ENCODE measurements around the gene NOL8. TPM values are rescaled to one million over a fixed set of nuclear protein-coding genes. Genes with fewer than 3 reads are reported as not detected.

The NOL8 gene
- total RNA-seq, 1 experiment from 2014 or later: 48.4 TPM

- H4K20me1 ChIP-seq (ENCODE audit: control insufficient read depth, insufficient read depth, insufficient read length): no peaks in the 10 kb centered on the region
- no peak overlapping the region for H2AFZ ChIP-seq (ENCODE audit: low read length)
- H2BK5ac ChIP-seq (ENCODE audit: insufficient read length, low read length): no peak overlapping the region
- peaks cover 4% of the 10 kb centered on the region in 2 experiments for H3K9me3 Mint-ChIP-seq
- H2BK20ac ChIP-seq (ENCODE audit: low read depth, low read length, poor library complexity, severe bottlenecking): no peak overlapping the region
- no peak overlapping the region for H4K5ac ChIP-seq (ENCODE audit: insufficient read length, low read depth, low read length)
- H3K4ac ChIP-seq (ENCODE audit: low read depth, low read length): no peak overlapping the region
- no peak overlapping the region for H2BK12ac ChIP-seq (ENCODE audit: insufficient read length, low read depth, low read length)
- no peaks in the 10 kb centered on the region for H3K27me3 ChIP-seq (ENCODE audit: insufficient read depth, low read length)
- H2AK5ac ChIP-seq (ENCODE audit: insufficient read length, low read length): no peak overlapping the region
- H3K23me2 ChIP-seq (ENCODE audit: insufficient read length, low read depth, low read length, poor library complexity, severe bottlenecking): no peaks in the 10 kb centered on the region
- H3K4me1 Mint-ChIP-seq: peaks cover 2 to 3% of the 10 kb centered on the region in 2 experiments; a peak in 3 of 4 replicates
- no peak overlapping the region for H2BK120ac ChIP-seq (ENCODE audit: low read depth, low read length, poor library complexity, severe bottlenecking)
- H3K9me3 ChIP-seq (ENCODE audit: control insufficient read depth, low read depth, low read length): peaks cover 5% of the 10 kb centered on the region
- no peak overlapping the region for H3K14ac ChIP-seq (ENCODE audit: insufficient read depth, low read length)
- no peak overlapping the region for H3K4me2 ChIP-seq (ENCODE audit: insufficient read depth, insufficient read length, low read length)
- no peak overlapping the region for H3K9ac ChIP-seq (ENCODE audit: extremely low read depth, insufficient read length, low read length)
- no peak overlapping the region for H3K4me3 Mint-ChIP-seq
- H3K79me1 ChIP-seq (ENCODE audit: insufficient read depth, low read depth, low read length, poor library complexity, severe bottlenecking): no peaks in the 10 kb centered on the region
- H4K8ac ChIP-seq (replicated peaks; ENCODE audit: insufficient read length, low read depth, low read length): no peak overlapping the region
- H4K91ac ChIP-seq (ENCODE audit: insufficient read length, low read depth, low read length): no peak overlapping the region
- H2BK15ac ChIP-seq (ENCODE audit: low read depth, low read length): no peak overlapping the region
- no peak overlapping the region for H3K23ac ChIP-seq (ENCODE audit: insufficient read length, low read depth, low read length)
- no peak overlapping the region for H3K27ac ChIP-seq (ENCODE audit: insufficient read length, low read depth, low read length)
- H3K27me3 Mint-ChIP-seq (ENCODE audit: low read depth): no peaks in the 10 kb centered on the region
- H3K18ac ChIP-seq (ENCODE audit: insufficient read length, low read depth, low read length): no peak overlapping the region
- H3K27ac Mint-ChIP-seq: no peak overlapping the region
- no peak for DNase-seq
- H3K4me1 ChIP-seq (ENCODE audit: insufficient read depth, low read length): no peaks in the 10 kb centered on the region
- no peak overlapping the region for H3K56ac ChIP-seq (ENCODE audit: insufficient read length, low read depth, low read length)
- no peak overlapping the region for H3T11ph ChIP-seq (ENCODE audit: low read length)
- TF ChIP-seq, protein P1, sequence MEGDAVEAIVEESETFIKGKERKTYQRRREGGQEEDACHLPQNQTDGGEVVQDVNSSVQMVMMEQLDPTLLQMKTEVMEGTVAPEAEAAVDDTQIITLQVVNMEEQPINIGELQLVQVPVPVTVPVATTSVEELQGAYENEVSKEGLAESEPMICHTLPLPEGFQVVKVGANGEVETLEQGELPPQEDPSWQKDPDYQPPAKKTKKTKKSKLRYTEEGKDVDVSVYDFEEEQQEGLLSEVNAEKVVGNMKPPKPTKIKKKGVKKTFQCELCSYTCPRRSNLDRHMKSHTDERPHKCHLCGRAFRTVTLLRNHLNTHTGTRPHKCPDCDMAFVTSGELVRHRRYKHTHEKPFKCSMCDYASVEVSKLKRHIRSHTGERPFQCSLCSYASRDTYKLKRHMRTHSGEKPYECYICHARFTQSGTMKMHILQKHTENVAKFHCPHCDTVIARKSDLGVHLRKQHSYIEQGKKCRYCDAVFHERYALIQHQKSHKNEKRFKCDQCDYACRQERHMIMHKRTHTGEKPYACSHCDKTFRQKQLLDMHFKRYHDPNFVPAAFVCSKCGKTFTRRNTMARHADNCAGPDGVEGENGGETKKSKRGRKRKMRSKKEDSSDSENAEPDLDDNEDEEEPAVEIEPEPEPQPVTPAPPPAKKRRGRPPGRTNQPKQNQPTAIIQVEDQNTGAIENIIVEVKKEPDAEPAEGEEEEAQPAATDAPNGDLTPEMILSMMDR (conservative IDR thresholded peaks at IDR 0.05): no peak
- peaks cover 13 to 19% (median 18%) of the 10 kb centered on the region in 3 experiments for H3K36me3 Mint-ChIP-seq (ENCODE audit: insufficient read depth in 1 of 3, low read depth in 3 of 3)
- H3K79me2 ChIP-seq (ENCODE audit: insufficient read depth, low read length): no peaks in the 10 kb centered on the region
Observed at GRCh38 chr9:92345582-92345981, 20.4 kb upstream of the NOL8 start.

All from H9 (cell line).